Measurements from ENCODE around the gene PIP4K2C.
"Not testable (repeated sequence)": the region's sequence is repeated elsewhere in the genome, so short reads cannot be mapped to it uniquely, and the experiment has no call there.

The PIP4K2C gene

DNA sequence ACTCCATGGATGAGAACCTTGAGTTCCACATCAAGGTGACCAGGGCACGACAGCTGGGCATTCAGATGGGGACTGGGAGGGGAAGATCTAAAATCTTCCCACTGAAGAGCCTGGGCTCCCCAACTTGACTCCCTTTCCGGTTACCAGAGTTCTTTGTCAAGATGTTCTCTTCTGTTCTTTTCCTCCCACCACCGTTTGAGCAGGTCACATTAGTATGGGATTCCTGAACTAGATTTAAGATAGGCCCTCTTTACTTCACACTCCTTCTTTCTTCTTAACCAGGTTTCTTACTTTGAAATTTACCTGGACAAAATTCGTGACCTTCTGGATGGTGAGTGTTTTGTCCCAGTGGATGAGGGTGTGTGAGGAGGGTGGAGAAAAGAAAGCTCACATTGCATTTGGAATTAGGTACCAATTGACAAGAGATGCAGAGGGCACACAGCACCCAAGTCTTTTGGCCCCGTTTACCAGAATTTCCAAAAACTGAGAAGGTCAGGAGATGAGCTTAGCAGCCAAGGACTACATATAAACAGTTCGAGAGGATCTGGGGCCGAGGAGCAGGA is 26.7 kb upstream of the PIP4K2C start:
- Histone ChIP-seq H3K9me3 (ENCODE audit: control insufficient read depth, low read length) (no peaks in the 10 kb centered on the region), H3K36me3 (ENCODE audit: control insufficient read depth, insufficient read depth, low read length, severe bottlenecking) (no peaks in the 10 kb centered on the region), H3K27me3 (replicated peaks; ENCODE audit: control insufficient read depth, insufficient read depth, low read length) (peaks cover 28% of the 10 kb centered on the region), H3K4me1 (ENCODE audit: control insufficient read depth, insufficient read depth, low read length) (no peaks in the 10 kb centered on the region), H3K4me3 (ENCODE audit: low read length) (no peak overlapping the region), H3K9ac (ENCODE audit: low read length) (no peak overlapping the region)
- DNase-seq (ENCODE audit: low read depth): no peak

DNA sequence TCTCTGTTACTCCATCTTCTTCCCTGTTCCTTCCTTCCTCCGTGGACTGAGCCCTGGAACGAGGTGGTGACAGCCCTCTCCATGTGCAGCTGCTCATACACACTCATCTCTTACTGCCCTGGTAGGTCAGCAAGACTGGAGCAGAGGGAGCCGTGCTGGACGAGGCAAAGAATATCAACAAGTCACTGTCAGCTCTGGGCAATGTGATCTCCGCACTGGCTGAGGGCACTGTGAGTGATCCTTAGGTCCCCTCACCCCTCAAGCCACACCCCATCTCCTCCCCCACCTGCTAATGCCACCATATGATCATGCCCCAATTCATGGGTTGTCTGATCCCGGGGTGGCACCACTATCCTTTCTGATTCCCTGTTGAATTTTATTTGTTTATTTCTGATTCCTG is 22.2 kb upstream of the PIP4K2C start:
- H3K4me1 ChIP-seq (ENCODE audit: control insufficient read depth, insufficient read depth, low read length): no peaks in the 10 kb centered on the region
- no peak overlapping the region for H3K9ac ChIP-seq (ENCODE audit: low read length)
- H3K27me3 ChIP-seq (replicated peaks; ENCODE audit: control insufficient read depth, insufficient read depth, low read length): peaks cover 46% of the 10 kb centered on the region
- no peaks in the 10 kb centered on the region for H3K36me3 ChIP-seq (ENCODE audit: control insufficient read depth, insufficient read depth, low read length, severe bottlenecking)
- H3K9me3 ChIP-seq (ENCODE audit: control insufficient read depth, low read length): no peaks in the 10 kb centered on the region
- H3K4me3 ChIP-seq (ENCODE audit: low read length): no peak overlapping the region
- DNase-seq (ENCODE audit: low read depth): no peak

- Histone ChIP-seq H3K9ac (ENCODE audit: low read length) (no peak overlapping the region), H3K27me3 (replicated peaks; ENCODE audit: control insufficient read depth, insufficient read depth, low read length) (peaks cover 41% of the 10 kb centered on the region), H3K9me3 (ENCODE audit: control insufficient read depth, low read length) (no peaks in the 10 kb centered on the region), H3K36me3 (ENCODE audit: control insufficient read depth, insufficient read depth, low read length, severe bottlenecking) (no peaks in the 10 kb centered on the region), H3K4me3 (ENCODE audit: low read length) (no peak overlapping the region), H3K4me1 (ENCODE audit: control insufficient read depth, insufficient read depth, low read length) (no peaks in the 10 kb centered on the region)
- no peak for DNase-seq (ENCODE audit: low read depth)
Observed at GRCh38 chr12:57569858-57570257, 21.1 kb upstream of the PIP4K2C start.

DNA sequence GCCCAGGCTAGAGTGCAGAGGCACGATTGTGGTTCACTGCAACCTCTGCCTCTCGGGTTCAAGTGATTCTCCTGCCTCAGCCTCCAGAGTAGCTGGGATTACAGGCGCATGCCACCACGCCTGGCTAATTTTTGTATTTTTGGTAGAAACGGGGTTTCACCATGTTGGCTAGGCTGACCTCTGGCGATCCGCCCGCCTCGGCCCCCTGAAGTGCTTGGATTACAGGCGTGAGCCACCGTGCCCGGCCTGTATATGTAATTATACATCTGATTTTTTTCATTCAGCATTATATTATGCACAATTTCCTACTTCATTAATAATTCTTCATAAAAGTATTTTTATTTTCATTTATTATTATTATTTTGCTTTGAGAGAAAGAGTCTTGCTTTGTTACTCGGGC is 20.6 kb upstream of the PIP4K2C start:
- H3K36me3 ChIP-seq (ENCODE audit: control insufficient read depth, insufficient read depth, low read length, severe bottlenecking); DNase-seq (ENCODE audit: low read depth); H3K9ac ChIP-seq (ENCODE audit: low read length); H3K9me3 ChIP-seq (ENCODE audit: control insufficient read depth, low read length); H3K4me1 ChIP-seq (ENCODE audit: control insufficient read depth, insufficient read depth, low read length); H3K4me3 ChIP-seq (ENCODE audit: low read length): not testable (repeated sequence)
- H3K27me3 ChIP-seq (replicated peaks; ENCODE audit: control insufficient read depth, insufficient read depth, low read length): peaks cover 43% of the 10 kb centered on the region

DNA sequence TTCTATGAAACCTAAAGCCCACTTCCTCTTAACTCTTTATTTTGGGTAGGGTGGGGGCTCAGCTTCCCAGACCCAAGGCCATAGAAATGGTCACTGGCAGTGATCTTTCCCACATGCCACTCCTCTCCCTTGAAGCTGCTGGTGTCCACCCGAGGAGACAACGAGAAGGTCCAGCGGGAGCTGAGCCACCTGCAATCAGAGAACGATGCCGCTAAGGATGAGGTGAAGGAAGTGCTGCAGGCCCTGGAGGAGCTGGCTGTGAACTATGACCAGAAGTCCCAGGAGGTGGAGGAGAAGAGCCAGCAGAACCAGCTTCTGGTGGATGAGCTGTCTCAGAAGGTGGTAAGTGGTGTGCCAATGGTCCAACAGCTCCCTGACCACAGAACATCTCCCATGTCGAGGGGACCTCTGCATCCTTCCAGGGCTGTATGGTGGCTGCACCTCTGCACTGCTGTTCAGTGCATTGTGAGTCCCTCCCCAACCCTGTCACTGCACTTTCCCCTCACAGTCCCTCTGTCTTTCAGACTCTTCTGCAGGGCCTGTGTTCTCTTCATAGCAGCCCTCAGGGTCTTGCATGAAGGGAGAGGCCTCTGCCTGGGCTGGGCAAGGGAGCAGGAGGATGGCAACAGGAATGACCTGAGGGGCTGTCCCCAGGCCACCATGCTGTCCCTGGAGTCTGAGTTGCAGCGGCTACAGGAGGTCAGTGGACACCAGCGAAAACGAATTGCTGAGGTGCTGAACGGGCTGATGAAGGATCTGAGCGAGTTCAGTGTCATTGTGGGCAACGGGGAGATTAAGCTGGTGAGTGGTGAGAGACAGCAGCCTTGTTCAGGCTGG is 18.8 kb upstream of the PIP4K2C start:
- no peaks in the 10 kb centered on the region for H3K36me3 ChIP-seq (ENCODE audit: control insufficient read depth, insufficient read depth, low read length, severe bottlenecking)
- DNase-seq (ENCODE audit: low read depth): no peak
- H3K27me3 ChIP-seq (replicated peaks; ENCODE audit: control insufficient read depth, insufficient read depth, low read length): peaks cover 54% of the 10 kb centered on the region
- no peak overlapping the region for H3K4me3 ChIP-seq (ENCODE audit: low read length)
- no peaks in the 10 kb centered on the region for H3K9me3 ChIP-seq (ENCODE audit: control insufficient read depth, low read length)
- no peaks in the 10 kb centered on the region for H3K4me1 ChIP-seq (ENCODE audit: control insufficient read depth, insufficient read depth, low read length)
- no peak overlapping the region for H3K9ac ChIP-seq (ENCODE audit: low read length)

- Histone ChIP-seq H3K27me3 (replicated peaks; ENCODE audit: control insufficient read depth, insufficient read depth, low read length) (peaks cover 49% of the 10 kb centered on the region), H3K36me3 (ENCODE audit: control insufficient read depth, insufficient read depth, low read length, severe bottlenecking) (no peaks in the 10 kb centered on the region), H3K4me1 (ENCODE audit: control insufficient read depth, insufficient read depth, low read length) (no peaks in the 10 kb centered on the region), H3K4me3 (ENCODE audit: low read length) (no peak overlapping the region), H3K9ac (ENCODE audit: low read length) (no peak overlapping the region), H3K9me3 (ENCODE audit: control insufficient read depth, low read length) (no peaks in the 10 kb centered on the region)
- DNase-seq (ENCODE audit: low read depth): no peak
Observed at GRCh38 chr12:57574795-57575194, 16.2 kb upstream of the PIP4K2C start.

- DNase-seq (ENCODE audit: low read depth): no peak
- no peak overlapping the region for H3K9ac ChIP-seq (ENCODE audit: low read length)
Observed at GRCh38 chr12:57575771-57576612, 15.0 kb upstream of the PIP4K2C start.

DNA sequence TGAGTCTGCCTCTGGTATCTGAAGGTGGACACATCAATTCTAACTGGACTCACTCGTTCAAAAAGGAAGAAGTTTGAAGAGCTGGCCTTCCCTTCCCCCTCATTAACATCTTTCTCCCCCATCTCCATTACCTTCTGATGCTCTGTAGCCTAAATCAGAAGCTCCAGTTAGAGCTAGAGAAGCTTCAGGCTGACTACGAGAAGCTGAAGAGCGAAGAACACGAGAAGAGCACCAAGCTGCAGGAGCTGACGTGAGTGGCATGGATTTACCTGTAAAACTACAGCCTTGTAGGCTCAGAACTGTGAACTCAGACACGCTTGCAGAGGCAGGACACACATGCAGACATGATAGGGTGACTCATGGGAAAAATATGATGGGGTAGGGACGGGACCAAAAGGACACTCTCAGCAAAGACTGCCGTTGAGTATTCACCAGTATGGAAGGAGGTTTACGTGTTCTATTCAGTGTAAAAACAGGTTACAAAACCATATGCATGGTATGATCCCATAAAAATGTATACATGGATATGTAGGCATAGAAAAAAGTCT is 14.3 kb upstream of the PIP4K2C start:
- Histone ChIP-seq H3K4me1 (ENCODE audit: control insufficient read depth, insufficient read depth, low read length) (no peaks in the 10 kb centered on the region), H3K36me3 (ENCODE audit: control insufficient read depth, insufficient read depth, low read length, severe bottlenecking) (no peaks in the 10 kb centered on the region), H3K9ac (ENCODE audit: low read length) (no peak overlapping the region), H3K9me3 (ENCODE audit: control insufficient read depth, low read length) (no peaks in the 10 kb centered on the region), H3K27me3 (replicated peaks; ENCODE audit: control insufficient read depth, insufficient read depth, low read length) (peaks cover 46% of the 10 kb centered on the region), H3K4me3 (ENCODE audit: low read length) (no peak overlapping the region)
- no peak for DNase-seq (ENCODE audit: low read depth)

More at GRCh38 chr12:57575771-57576612, 15.0 kb upstream of the PIP4K2C start:
- Histone ChIP-seq H3K9me3 (ENCODE audit: control insufficient read depth, low read length) (no peaks in the 10 kb centered on the region), H3K4me3 (ENCODE audit: low read length) (no peak overlapping the region), H3K27me3 (replicated peaks; ENCODE audit: control insufficient read depth, insufficient read depth, low read length) (peaks cover 53% of the 10 kb centered on the region), H3K4me1 (ENCODE audit: control insufficient read depth, insufficient read depth, low read length) (no peaks in the 10 kb centered on the region), H3K36me3 (ENCODE audit: control insufficient read depth, insufficient read depth, low read length, severe bottlenecking) (no peaks in the 10 kb centered on the region)

DNA sequence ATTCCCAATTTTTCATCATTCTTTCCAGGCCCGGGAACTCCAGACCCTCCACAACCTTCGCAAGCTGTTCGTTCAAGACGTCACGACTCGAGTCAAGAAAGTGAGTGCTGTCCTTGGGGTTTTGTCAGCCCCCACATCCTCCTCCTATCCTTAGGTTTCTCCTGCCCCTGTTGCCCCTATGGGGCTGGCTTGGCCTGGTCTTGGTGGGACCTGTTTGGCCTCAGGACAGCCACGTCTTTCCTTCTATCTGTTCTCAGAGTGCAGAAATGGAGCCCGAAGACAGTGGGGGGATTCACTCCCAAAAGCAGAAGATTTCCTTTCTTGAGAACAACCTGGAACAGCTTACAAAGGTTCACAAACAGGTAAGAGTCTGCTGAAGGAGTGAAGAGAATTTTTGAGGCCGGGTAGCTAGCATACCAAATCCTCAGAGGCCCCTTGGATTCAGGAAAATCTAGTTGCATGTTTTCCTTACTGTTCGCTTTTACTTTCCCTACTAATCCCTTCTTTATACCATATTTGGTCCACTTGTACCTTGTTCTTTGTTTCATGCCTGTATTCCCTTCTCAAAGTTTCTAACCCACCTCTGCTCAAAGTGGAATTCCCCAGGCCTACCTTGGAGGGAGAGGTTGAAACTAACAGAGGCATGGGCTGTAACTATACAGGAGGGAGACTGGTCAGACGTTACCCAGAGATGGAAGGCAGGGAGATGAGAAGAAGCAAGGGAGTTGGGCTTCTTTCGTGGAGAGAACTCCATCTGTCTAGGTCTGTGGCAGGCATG is 12.8 kb upstream of the PIP4K2C start:
- Histone ChIP-seq H3K36me3 (ENCODE audit: control insufficient read depth, insufficient read depth, low read length, severe bottlenecking) (no peaks in the 10 kb centered on the region), H3K4me3 (ENCODE audit: low read length) (no peak overlapping the region), H3K9ac (ENCODE audit: low read length) (no peak overlapping the region), H3K27me3 (replicated peaks; ENCODE audit: control insufficient read depth, insufficient read depth, low read length) (peaks cover 49% of the 10 kb centered on the region), H3K4me1 (ENCODE audit: control insufficient read depth, insufficient read depth, low read length) (no peaks in the 10 kb centered on the region), H3K9me3 (ENCODE audit: control insufficient read depth, low read length) (no peaks in the 10 kb centered on the region)
- no peak for DNase-seq (ENCODE audit: low read depth)

DNA sequence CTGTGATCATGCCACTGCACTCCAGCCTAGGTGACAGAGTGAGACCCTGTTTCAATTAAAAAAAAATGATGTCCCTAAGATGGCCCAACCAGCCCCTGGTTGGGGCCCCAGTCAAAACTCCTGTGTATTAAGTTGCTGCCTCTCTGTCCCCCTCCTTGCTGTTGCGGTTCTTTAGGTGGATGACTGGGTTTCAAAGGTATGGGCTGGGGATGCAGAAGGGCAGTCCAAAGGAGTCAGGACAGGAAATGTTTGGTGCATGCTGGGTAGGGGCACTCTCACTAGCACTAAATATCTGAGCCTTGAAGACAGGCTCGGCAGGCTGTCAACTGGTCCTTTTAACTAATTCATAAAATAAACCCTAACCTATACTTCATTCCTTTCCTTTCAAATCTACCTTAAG is 12.0 kb upstream of the PIP4K2C start:
- no peak for DNase-seq (ENCODE audit: low read depth)
- no peaks in the 10 kb centered on the region for H3K4me1 ChIP-seq (ENCODE audit: control insufficient read depth, insufficient read depth, low read length)
- H3K4me3 ChIP-seq (ENCODE audit: low read length): no peak overlapping the region
- H3K36me3 ChIP-seq (ENCODE audit: control insufficient read depth, insufficient read depth, low read length, severe bottlenecking): no peaks in the 10 kb centered on the region
- no peaks in the 10 kb centered on the region for H3K9me3 ChIP-seq (ENCODE audit: control insufficient read depth, low read length)
- peaks cover 56% of the 10 kb centered on the region for H3K27me3 ChIP-seq (replicated peaks; ENCODE audit: control insufficient read depth, insufficient read depth, low read length)
- no peak overlapping the region for H3K9ac ChIP-seq (ENCODE audit: low read length)

Data from adipocyte (in vitro differentiated cells).